Measurements from ENCODE around the gene IMP3. TPM values are rescaled to one million over a fixed set of nuclear protein-coding genes. Genes with fewer than 3 reads are reported as not detected.

The IMP3 gene
- polyA plus RNA-seq, 1 donor (not counting 4 experiments of a cell fraction or from before 2014, with no cell fraction given), result 70.4 TPM

DNA sequence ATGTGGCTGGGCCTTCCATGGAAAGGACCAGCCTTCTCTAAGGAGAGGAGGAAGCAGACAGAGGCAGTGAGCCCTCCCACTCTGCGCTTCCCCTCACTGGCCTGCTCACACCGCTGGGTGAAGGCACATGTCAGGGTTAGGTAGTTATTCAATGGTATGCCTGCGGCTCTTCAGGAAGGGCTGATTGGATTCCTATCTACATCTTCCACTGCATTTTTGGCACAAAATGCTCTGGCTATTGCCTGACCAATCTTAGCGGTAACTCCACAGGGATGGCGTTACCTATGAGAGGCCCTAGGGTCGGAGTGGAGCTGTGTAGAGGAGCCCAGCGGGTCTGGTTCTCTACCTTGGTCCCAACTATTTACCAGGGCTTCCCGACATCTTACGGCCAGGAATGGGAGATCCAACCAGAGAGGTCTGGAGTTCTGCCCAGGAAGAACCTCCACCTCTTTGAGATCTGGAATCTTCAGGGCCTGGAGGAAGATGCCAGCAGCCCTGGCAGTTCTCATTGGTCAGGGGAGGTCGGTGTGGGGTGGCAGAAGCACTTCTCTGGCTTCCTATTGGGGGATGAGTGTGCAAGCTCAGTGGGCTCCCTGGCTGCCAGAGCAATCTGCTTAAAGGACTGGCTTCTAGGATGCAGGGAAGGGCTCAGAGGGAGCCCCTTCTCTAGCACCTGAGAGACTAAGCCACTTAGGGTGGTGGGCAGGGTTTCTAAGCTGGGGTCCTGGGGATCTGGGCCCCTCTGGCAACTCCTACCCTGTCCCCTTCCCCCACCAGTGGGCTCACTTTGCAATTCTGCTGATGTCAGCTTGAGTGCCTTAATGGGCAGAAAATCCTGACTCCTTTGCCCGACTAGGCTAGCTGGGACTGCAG lies 31.9 kb upstream of the IMP3 start:
- peak overlapping the region; percentile 77 for H3K27ac ChIP-seq (ENCODE audit: control insufficient read depth, insufficient read depth, low read length)
- H3K36me3 ChIP-seq (ENCODE audit: control insufficient read depth in 2 of 2, extremely low read depth in 1 of 2, insufficient read depth in 2 of 2, low read length in 2 of 2), result no peaks in the 10 kb centered on the region
- no peaks in the 10 kb centered on the region for H3K9me1 ChIP-seq (ENCODE audit: control insufficient read depth, extremely low read depth, insufficient read depth, low read length)
- no peak overlapping the region for H3K4me3 ChIP-seq (ENCODE audit: control insufficient read depth in 2 of 3, extremely low read depth in 1 of 3, insufficient read depth in 2 of 3, low read depth in 1 of 3, low read length in 3 of 3)
- no peaks in the 10 kb centered on the region for H4K20me1 ChIP-seq (ENCODE audit: control insufficient read depth, extremely low read depth, insufficient read depth, low read length)
- DNase-seq (ENCODE audit: low read depth, low spot score) (no peak), FAIRE-seq (peak; percentile 43)
- no peaks in the 10 kb centered on the region for H3K9me3 ChIP-seq (ENCODE audit: control insufficient read depth, low read depth, low read length)
- H3K4me1 ChIP-seq (ENCODE audit: control insufficient read depth, extremely low read depth, insufficient read depth, low read length), result peaks cover 52% of the 10 kb centered on the region
- H2AFZ ChIP-seq (ENCODE audit: control insufficient read depth, low read length), result no peak overlapping the region
- H3K9ac ChIP-seq (ENCODE audit: control insufficient read depth, extremely low read depth, insufficient read depth, low read length), result peak overlapping the region; percentile 24
- no peaks in the 10 kb centered on the region for H3K27me3 ChIP-seq (ENCODE audit: control insufficient read depth, extremely low read depth, insufficient read depth, low read length)
- dilution Hi-C loops (cut with MboI; ENCODE audit: extremely low pct_ligation_motif_present, low sequenced_read_pairs), result no loop called here
- TF ChIP-seq, protein P1, sequence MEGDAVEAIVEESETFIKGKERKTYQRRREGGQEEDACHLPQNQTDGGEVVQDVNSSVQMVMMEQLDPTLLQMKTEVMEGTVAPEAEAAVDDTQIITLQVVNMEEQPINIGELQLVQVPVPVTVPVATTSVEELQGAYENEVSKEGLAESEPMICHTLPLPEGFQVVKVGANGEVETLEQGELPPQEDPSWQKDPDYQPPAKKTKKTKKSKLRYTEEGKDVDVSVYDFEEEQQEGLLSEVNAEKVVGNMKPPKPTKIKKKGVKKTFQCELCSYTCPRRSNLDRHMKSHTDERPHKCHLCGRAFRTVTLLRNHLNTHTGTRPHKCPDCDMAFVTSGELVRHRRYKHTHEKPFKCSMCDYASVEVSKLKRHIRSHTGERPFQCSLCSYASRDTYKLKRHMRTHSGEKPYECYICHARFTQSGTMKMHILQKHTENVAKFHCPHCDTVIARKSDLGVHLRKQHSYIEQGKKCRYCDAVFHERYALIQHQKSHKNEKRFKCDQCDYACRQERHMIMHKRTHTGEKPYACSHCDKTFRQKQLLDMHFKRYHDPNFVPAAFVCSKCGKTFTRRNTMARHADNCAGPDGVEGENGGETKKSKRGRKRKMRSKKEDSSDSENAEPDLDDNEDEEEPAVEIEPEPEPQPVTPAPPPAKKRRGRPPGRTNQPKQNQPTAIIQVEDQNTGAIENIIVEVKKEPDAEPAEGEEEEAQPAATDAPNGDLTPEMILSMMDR (optimal IDR thresholded peaks at IDR 0.05 in 1 of 3, IDR thresholded peaks at IDR 0.05 in 1 of 3, conservative IDR thresholded peaks at IDR 0.05 in 1 of 3; ENCODE audit: extremely low read depth in 1 of 3, insufficient read depth in 2 of 3, low read length in 3 of 3), result no peak
- no peak for TF ChIP-seq EZH2 (IDR thresholded peaks at IDR 0.05; ENCODE audit: low read length)
- H3K4me2 ChIP-seq (ENCODE audit: control insufficient read depth, extremely low read depth, insufficient read depth, low read depth, low read length), result no peak overlapping the region
- H3K79me2 ChIP-seq (ENCODE audit: control insufficient read depth, insufficient read depth, low read length), result no peaks in the 10 kb centered on the region

DNA sequence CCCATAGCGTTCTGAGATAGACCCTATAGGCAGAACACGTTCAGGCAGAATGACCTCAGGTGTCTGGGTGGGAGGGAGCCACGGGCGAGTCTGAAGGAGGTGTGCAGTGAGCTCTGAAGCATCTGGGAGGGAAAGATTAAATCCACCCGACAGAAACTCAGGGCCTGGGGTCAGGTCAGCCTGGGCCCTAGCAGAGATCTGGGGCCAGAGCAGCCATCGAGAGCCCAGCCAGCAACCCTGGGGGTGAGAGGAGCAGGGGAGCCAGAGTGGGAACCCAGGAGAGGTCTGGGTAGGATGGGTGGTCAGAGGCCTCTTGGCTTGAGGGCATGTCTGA lies 29.8 kb upstream of the IMP3 start:
- FAIRE-seq (peak; percentile 13), DNase-seq (ENCODE audit: low read depth, low spot score) (no peak)
- H3K79me2 ChIP-seq (ENCODE audit: control insufficient read depth, insufficient read depth, low read length), result no peaks in the 10 kb centered on the region
- H4K20me1 ChIP-seq (ENCODE audit: control insufficient read depth, extremely low read depth, insufficient read depth, low read length), result no peaks in the 10 kb centered on the region
- H3K4me1 ChIP-seq (ENCODE audit: control insufficient read depth, extremely low read depth, insufficient read depth, low read length), result peaks cover 68% of the 10 kb centered on the region
- no peaks in the 10 kb centered on the region for H3K27me3 ChIP-seq (ENCODE audit: control insufficient read depth, extremely low read depth, insufficient read depth, low read length)
- H3K9me3 ChIP-seq (ENCODE audit: control insufficient read depth, low read depth, low read length), result no peaks in the 10 kb centered on the region
- no peaks in the 10 kb centered on the region for H3K36me3 ChIP-seq (ENCODE audit: control insufficient read depth in 2 of 2, extremely low read depth in 1 of 2, insufficient read depth in 2 of 2, low read length in 2 of 2)
- H3K4me3 ChIP-seq (ENCODE audit: control insufficient read depth in 2 of 3, extremely low read depth in 1 of 3, insufficient read depth in 2 of 3, low read depth in 1 of 3, low read length in 3 of 3), result no peak overlapping the region
- H2AFZ ChIP-seq (ENCODE audit: control insufficient read depth, low read length), result no peak overlapping the region
- H3K9me1 ChIP-seq (ENCODE audit: control insufficient read depth, extremely low read depth, insufficient read depth, low read length), result no peaks in the 10 kb centered on the region
- dilution Hi-C loops (cut with MboI; ENCODE audit: extremely low pct_ligation_motif_present, low sequenced_read_pairs), result no loop called here
- peak overlapping the region; percentile 45 for H3K4me2 ChIP-seq (ENCODE audit: control insufficient read depth, extremely low read depth, insufficient read depth, low read depth, low read length)
- H3K9ac ChIP-seq (ENCODE audit: control insufficient read depth, extremely low read depth, insufficient read depth, low read length), result peak overlapping the region; percentile 80
- TF ChIP-seq, protein P1 (optimal IDR thresholded peaks at IDR 0.05 in 1 of 3, IDR thresholded peaks at IDR 0.05 in 1 of 3, conservative IDR thresholded peaks at IDR 0.05 in 1 of 3; ENCODE audit: extremely low read depth in 1 of 3, insufficient read depth in 2 of 3, low read length in 3 of 3), result no peak
- TF ChIP-seq EZH2 (IDR thresholded peaks at IDR 0.05; ENCODE audit: low read length), result no peak
- H3K27ac ChIP-seq (ENCODE audit: control insufficient read depth, insufficient read depth, low read length), result peak overlapping the region; percentile 97
